GM21619 (cell line): Measurements from ENCODE around the gene PIP4K2B.

Experiments
- ATAC-seq: cut with Tn5 transposase; IDR thresholded peaks from one replicate; pipeline ENCODE4 v1.9.1; 2021; ENCODE audit not compliant: unreplicated experiment

The PIP4K2B gene

GRCh38 chr17:38779965-38780752 lies 19.2 kb downstream of the PIP4K2B start:
- no peak for ATAC-seq

DNA sequence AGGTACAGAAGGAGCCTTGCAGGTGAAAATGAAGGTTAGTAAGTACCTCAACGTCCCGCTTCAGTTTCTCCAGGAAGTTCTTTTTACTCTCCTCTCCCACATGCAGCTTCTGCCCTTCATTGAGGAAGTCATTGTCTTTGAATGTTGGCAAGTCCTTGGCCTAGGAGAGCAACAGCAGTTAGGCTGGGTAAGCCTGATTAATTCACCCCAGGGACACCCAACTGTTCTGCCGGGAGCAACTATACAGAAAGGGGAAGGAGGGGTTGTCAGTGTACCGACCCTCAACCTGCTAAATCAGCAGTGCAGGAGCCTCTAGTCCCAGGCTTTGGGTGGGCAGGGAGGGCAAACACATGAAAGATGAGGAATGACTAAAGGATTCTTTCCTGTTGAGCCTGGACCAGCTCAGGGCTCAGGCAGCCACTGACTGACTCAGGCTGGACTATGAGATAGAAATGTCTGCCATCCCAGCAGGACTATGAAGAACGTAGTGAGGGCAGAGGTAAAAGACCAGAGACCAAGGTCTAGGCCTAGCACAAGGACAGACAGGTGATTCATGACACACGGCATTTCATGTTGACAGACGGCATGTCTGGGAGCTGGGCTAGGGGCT lies 21.6 kb downstream of the PIP4K2B start:
- ATAC-seq = no peak

- no peak for ATAC-seq
Measured at GRCh38 chr17:38773258-38773657, 26.1 kb downstream of the PIP4K2B start.

GRCh38 chr17:38768417-38768816 lies 30.9 kb downstream of the PIP4K2B start:
- ATAC-seq = no peak

- ATAC-seq = no peak
Measured at GRCh38 chr17:38766341-38766740, 33.0 kb downstream of the PIP4K2B start.

- ATAC-seq = no peak
Measured at GRCh38 chr17:38762231-38762630, 37.1 kb downstream of the PIP4K2B start.

DNA sequence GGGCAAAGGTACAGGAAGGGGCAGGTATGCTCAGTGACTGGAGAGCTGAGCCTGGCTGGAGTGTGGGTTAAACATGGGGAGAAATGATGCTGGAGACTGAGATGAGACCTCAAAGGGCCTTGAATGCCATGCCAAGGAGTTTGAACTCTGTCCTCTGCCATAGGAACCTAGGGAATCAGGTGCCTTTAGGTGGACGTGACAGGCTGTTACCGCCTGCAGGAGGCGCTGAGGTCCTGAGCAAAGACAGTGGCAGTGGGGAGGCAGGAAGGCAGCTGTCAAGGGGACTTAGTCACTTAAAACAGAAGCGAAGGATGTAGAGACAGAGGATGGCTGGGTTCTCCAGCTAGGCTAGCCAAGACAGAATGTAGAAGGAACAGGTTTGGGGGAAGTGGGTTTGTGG lies 37.7 kb downstream of the PIP4K2B start:
- ATAC-seq = no peak

- no peak for ATAC-seq
Measured at GRCh38 chr17:38753071-38753506, 46.3 kb downstream of the PIP4K2B start.

- ATAC-seq = peak; percentile 69
Measured at GRCh38 chr17:38752308-38753070, 46.9 kb downstream of the PIP4K2B start, which contains the start of gene PSMB3. PSMB3 (plus strand) TSS chr17:38752741; CDS start chr17:38752827, 86 bp downstream.

GRCh38 chr17:38751808-38752307 lies 47.5 kb downstream of the PIP4K2B start:
- ATAC-seq = peak; percentile 10

DNA sequence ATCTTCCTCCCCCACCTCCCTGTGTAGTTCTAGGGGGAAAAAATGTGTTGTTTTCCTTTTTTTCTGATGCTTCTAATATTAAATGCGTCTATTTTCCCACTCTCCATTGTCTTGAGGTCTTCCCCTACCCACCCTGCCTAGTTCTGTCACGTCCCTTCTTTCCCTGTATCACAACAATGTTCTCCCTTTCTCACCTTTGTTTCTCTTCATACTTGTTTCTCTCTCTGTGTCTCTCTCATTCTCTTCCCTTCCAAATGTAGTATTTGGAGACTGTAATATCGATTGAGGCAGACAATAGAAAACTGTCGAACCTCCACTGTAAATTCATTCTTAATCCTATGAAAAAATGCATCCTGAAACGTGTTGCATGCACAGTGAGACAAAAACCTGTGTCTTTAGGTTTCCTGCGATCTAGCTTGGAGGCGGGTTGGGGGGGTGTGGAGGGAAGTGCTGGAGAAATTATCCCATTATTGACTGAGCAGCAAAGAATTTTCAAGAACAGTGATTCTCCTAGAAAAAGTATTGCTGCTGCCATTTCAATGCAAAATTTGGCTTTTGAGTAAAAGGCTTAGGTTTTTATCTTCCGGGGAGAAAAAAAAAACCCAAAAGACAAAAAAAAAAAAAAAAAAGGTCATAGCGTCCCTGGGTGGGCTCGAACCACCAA lies 48.1 kb downstream of the PIP4K2B start:
- no peak for ATAC-seq

DNA sequence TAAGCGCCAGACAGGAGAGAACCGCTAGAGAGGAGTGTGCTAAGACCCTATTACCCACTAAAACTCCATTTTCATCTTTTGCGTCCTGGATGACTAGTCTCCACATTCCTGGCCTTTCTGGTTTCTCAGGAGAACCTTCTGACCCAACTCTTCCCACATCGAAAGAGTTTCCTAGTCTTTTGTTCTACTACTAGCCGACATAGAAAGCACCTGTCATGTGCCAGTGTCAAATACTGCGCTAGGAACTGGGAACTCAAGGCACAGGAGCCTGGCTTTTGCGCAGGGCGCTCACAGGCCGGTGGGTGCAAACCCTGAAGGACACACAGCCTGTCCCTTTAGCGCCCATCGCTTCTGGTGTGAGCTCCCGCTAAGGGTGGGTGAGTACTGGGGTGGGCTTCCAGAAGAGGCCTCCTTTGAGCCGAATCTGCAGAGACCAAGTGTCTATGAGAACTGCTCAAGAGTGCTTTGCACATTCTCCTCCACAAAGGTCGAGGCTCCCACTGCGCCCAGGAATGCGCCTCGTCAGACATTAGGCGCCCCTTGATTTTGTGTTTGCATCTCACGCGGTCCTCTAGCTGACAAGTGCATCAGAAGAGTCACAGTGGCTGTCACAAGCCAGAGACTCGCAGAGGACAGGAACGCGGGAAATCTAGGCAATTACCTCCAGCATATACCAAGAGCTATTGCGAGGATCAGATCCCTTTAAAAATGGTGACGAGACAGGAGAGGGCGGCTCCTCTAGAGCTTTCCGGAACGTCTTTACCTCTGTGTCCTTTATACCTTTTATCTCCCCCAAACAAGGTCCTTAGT lies 48.8 kb downstream of the PIP4K2B start:
- no peak for ATAC-seq

DNA sequence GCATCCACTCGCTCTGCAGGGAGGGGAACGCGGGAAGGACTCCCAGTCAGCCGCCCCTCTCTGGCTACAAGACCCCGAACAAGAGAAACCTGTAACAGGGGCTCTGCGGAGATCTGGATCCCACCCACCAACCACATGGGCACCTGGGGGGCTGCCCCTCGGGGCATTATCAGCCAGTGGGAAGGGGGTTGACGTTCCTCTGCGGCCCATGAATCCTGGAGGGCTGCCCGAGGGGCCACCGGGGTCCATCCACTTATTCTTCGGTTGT lies 49.4 kb downstream of the PIP4K2B start:
- no peak for ATAC-seq

GRCh38 chr17:38749223-38750043 lies 49.9 kb downstream of the PIP4K2B start:
- ATAC-seq = no peak

DNA sequence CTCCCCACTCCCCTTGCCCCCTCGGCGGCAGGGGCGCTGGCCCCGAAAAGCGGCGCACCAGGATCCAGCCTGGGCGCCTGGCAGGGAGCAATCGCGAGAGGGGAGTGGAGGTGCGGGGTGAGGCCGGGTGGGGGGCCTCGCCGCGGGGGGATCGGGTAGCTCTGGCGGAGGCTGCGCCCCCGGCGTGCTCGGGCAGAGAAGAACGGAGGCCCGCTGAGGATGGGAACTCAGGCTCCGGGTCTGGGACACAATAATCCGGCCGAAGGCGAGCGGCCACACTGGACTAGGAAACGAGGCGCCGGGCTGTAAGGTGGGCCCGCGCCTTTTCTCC lies 50.5 kb downstream of the PIP4K2B start:
- no peak for ATAC-seq

DNA sequence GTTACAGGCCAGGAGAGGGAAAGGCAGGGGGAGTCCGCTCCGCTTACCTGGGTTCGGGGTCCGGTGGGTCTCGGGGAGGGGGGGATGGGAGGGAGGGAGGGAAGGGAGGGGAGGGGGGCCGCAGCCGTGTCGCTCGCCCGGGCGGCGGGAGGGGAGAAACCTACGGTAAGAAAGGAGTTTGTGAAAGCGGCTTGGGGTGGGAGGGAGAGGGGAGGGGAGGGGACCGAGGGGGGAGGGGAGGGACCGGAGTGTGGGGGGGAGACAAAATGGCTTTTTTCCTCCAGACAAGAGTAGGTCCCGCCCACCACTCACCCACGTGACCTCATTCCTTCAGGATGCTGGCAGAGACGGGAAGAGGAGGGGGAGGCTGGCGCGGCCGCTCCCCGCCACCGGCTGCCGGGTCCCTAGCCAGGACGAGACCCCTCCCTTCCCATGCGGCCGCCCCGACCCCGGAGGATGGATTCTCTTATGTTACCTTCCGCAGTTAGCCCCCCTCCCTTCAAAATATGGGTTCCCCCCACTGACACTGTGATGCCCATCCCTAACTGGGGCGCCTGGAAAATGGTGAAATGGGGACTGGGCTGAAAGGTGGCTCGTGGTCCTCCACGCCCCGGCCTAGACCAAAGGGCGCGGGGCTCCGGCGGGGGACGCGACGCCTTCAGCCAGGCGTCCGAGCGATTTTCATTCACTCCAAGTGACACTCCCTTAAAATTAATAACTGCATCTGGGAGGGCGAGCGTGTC lies 51.0 kb downstream of the PIP4K2B start, which contains the start of gene PCGF2:
Gene PCGF2 (minus strand): TSS at position 188 of the 743 bp plus-strand sequence. CDS start 7,934 bp downstream, outside the sequence.
- ATAC-seq = no peak

- ATAC-seq = no peak
Measured at GRCh38 chr17:38747463-38748148, 51.8 kb downstream of the PIP4K2B start.

- ATAC-seq = no peak
Measured at GRCh38 chr17:38746849-38747462, 52.4 kb downstream of the PIP4K2B start.
